ENCODE measurements around the gene MYO18B. TPM values are rescaled to one million over a fixed set of nuclear protein-coding genes. Genes with fewer than 3 reads are reported as not detected.

Gene MYO18B
- total RNA-seq, 1 donor from 2014 or later = not detected

DNA sequence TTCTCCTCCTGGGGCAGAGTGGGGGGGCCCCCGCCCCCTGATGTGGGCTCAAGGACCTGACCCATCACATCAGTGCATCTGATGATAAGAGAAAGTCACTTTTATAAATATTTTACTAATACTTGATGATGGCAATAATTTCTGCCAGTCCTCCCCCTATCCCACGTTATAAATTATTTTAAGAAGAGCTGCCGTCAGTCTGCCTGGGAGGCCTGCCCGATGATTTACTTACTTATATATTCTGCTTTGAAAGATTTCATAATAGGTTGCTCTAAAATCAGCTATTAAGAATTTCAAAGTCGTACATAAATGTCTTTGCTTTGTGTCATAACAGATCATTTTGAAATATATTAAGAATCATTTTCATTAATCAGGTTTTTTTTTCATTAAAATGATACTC is 58.8 kb downstream of the MYO18B start:
- no peak for FAIRE-seq
- TF ChIP-seq, protein P1, sequence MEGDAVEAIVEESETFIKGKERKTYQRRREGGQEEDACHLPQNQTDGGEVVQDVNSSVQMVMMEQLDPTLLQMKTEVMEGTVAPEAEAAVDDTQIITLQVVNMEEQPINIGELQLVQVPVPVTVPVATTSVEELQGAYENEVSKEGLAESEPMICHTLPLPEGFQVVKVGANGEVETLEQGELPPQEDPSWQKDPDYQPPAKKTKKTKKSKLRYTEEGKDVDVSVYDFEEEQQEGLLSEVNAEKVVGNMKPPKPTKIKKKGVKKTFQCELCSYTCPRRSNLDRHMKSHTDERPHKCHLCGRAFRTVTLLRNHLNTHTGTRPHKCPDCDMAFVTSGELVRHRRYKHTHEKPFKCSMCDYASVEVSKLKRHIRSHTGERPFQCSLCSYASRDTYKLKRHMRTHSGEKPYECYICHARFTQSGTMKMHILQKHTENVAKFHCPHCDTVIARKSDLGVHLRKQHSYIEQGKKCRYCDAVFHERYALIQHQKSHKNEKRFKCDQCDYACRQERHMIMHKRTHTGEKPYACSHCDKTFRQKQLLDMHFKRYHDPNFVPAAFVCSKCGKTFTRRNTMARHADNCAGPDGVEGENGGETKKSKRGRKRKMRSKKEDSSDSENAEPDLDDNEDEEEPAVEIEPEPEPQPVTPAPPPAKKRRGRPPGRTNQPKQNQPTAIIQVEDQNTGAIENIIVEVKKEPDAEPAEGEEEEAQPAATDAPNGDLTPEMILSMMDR (IDR thresholded peaks at IDR 0.05; ENCODE audit: insufficient read depth, low read length, severe bottlenecking) = no peak

DNA sequence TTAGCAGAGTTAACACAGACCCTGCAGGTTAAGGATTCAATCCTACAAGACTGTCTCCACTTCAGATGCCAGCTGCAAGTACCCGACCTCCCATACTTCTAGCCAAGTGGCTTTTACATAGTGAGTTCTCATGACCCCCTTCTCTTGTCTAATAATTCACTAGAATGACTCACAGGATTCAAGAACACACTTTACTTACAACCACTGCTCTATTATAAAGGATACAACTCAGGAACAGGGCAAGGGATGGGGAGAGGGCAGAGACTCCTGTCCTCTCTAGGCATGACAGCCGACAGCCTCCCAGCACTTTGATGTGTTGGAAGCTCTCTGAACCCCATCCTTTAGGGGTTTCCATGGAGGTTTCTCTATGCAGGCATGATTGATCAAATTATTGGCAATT is 60.0 kb downstream of the MYO18B start:
- TF ChIP-seq, protein P1 (IDR thresholded peaks at IDR 0.05; ENCODE audit: insufficient read depth, low read length, severe bottlenecking) = no peak
- FAIRE-seq (no peak), DNase-seq (ENCODE audit: low read depth) (no peak)
- Histone ChIP-seq H3K36me3 (ENCODE audit: control insufficient read depth, insufficient read depth, low read length) (no peaks in the 10 kb centered on the region), H3K27me3 (ENCODE audit: control insufficient read depth, insufficient read depth, low read length) (no peaks in the 10 kb centered on the region), H3K4me3 (ENCODE audit: low read depth, low read length) (no peak overlapping the region)

More for the DNA sequence above, 58.8 kb downstream of the MYO18B start:
- Histone ChIP-seq H3K4me3 (ENCODE audit: low read depth, low read length) (no peak overlapping the region), H3K27me3 (ENCODE audit: control insufficient read depth, insufficient read depth, low read length) (no peaks in the 10 kb centered on the region), H3K36me3 (ENCODE audit: control insufficient read depth, insufficient read depth, low read length) (no peaks in the 10 kb centered on the region)
- DNase-seq (ENCODE audit: low read depth) = no peak

DNA sequence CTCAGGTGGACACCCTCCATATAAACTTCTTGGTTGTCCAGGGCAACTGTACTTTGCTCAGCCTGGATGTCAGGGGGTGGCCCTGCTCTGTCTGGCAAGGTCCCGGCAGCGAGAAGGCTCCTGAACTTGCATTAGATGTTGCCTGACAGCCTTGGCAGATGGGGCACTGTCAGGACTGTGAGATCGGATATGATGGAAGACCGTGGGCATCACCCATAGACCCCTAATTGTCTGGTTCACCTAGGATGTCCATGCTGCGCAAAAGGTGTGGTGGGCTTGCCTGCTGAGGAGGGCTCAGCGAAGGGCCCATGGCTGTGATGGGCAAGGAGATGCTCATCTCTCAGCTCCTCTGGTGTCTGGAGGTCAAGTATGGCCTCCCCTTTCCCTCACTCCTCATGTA is 62.7 kb downstream of the MYO18B start:
- DNase-seq (ENCODE audit: low read depth) (no peak), FAIRE-seq (no peak)
- H3K36me3 ChIP-seq (ENCODE audit: control insufficient read depth, insufficient read depth, low read length) = no peaks in the 10 kb centered on the region
- H3K27me3 ChIP-seq (ENCODE audit: control insufficient read depth, insufficient read depth, low read length) = no peaks in the 10 kb centered on the region
- H3K4me3 ChIP-seq (ENCODE audit: low read depth, low read length) = no peak overlapping the region
- TF ChIP-seq, protein P1 (IDR thresholded peaks at IDR 0.05; ENCODE audit: insufficient read depth, low read length, severe bottlenecking) = no peak

DNA sequence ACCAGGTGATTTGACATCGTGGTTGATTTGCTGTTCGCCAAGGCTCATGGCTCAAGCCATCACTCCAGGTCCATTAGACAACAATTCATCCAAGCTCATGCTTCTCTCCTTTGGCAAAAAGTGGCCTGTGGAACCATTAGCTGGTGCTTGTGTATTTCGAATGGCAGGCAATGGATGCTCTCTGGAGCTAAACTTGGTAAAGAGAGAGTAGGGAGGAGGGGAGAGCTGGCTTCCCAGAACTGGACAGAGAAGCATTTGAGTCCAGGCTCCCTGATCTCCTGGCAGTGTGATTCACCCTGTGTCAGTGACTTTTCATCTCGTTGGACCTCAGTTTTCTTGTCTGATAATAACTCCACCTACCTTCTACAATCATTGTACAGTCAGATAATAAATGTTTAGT is 64.6 kb downstream of the MYO18B start:
- FAIRE-seq = no peak
- Histone ChIP-seq H3K27me3 (ENCODE audit: control insufficient read depth, insufficient read depth, low read length) (no peaks in the 10 kb centered on the region), H3K4me3 (ENCODE audit: low read depth, low read length) (no peak overlapping the region), H3K36me3 (ENCODE audit: control insufficient read depth, insufficient read depth, low read length) (no peaks in the 10 kb centered on the region)
- DNase-seq (ENCODE audit: low read depth) = no peak
- TF ChIP-seq, protein P1 (IDR thresholded peaks at IDR 0.05; ENCODE audit: insufficient read depth, low read length, severe bottlenecking) = no peak

DNA sequence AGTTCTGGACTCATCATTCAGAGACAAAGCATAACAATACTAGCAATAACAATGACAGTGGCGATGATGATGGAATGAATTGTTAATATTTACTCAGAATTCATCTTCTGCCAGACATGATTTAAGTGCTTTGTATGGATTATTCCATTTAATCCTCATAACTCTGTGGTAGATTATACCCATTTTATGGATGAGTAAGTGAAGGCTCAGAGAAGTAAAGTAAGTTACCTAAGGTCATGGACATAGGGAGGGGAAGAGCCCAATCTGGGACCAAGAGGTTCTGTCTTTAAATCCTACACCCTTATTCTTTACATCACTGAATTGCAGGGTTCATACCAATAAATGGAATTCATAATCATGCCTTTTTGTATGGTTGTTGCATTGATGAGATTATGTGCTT is 72.7 kb downstream of the MYO18B start:
- H3K4me3 ChIP-seq (ENCODE audit: low read depth, low read length) = no peak overlapping the region
- TF ChIP-seq, protein P1 (IDR thresholded peaks at IDR 0.05; ENCODE audit: insufficient read depth, low read length, severe bottlenecking) = no peak
- no peak for DNase-seq (ENCODE audit: low read depth)
- no peak for FAIRE-seq
- H3K27me3 ChIP-seq (ENCODE audit: control insufficient read depth, insufficient read depth, low read length) = no peaks in the 10 kb centered on the region
- H3K36me3 ChIP-seq (ENCODE audit: control insufficient read depth, insufficient read depth, low read length) = no peaks in the 10 kb centered on the region

DNA sequence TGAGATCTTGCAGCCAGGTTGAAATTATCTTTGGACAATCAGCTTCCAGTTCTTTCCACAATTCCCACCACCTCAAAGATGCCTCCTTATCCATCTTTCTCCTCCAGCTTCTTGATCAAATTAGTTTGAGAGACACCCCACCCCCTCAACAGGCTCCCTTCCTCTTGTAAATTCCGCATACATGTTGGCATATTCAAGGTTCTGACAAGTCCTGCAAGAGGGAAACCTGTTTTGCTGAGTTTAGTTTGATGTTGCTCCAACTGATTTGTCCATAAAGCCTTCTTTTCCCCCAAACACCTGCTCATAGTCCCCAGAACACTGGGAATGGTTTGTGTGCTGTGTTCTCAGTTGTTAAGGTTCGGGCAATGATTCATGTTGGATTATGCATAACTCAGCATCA is 73.6 kb downstream of the MYO18B start:
- FAIRE-seq = peak; percentile 7
- TF ChIP-seq, protein P1 (IDR thresholded peaks at IDR 0.05; ENCODE audit: insufficient read depth, low read length, severe bottlenecking) = no peak
- Histone ChIP-seq H3K36me3 (ENCODE audit: control insufficient read depth, insufficient read depth, low read length) (no peaks in the 10 kb centered on the region), H3K27me3 (ENCODE audit: control insufficient read depth, insufficient read depth, low read length) (no peaks in the 10 kb centered on the region), H3K4me3 (ENCODE audit: low read depth, low read length) (no peak overlapping the region)
- no peak for DNase-seq (ENCODE audit: low read depth)

Measured in bronchial epithelial cell (primary cell).